ENCODE data around the gene ELMOD3.
"Not testable (repeated sequence)": the region's sequence is repeated elsewhere in the genome, so short reads cannot be mapped to it uniquely, and the experiment has no call there.

The ELMOD3 gene

GRCh38 chr2:85354286-85355072, at the start of gene ELMOD3, which contains the start of gene RETSAT:
TSS of gene ELMOD3 (plus strand) at chr2:85354769. CDS start at chr2:85357199, 2,430 bp downstream.
TSS of gene RETSAT (minus strand) at chr2:85354528. CDS start at chr2:85354507, 21 bp downstream.
- peak; percentile 99 for DNase-seq

DNA sequence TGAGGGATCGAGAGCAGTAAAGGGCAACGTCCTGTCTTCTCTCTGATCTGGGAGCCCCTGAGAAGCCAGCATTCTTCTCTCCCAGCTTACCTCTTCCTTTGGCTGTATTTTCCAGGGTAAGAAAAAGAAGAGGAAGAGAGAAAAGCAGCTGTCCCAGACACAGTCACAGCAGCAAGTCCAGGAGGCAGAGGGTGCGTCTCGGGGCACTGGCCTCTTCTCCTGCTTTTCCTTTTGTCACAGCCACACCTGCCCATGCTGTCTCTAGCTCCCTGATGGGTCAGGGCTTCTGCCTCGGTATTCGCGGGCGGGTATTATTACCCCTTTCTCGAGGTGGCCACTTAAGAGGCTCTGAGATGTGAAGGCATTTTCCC, 47.1 kb upstream of the ELMOD3 start:
- DNase-seq, result no peak

GRCh38 chr2:85308201-85308600, 46.4 kb upstream of the ELMOD3 start:
- DNase-seq, result no peak

DNA sequence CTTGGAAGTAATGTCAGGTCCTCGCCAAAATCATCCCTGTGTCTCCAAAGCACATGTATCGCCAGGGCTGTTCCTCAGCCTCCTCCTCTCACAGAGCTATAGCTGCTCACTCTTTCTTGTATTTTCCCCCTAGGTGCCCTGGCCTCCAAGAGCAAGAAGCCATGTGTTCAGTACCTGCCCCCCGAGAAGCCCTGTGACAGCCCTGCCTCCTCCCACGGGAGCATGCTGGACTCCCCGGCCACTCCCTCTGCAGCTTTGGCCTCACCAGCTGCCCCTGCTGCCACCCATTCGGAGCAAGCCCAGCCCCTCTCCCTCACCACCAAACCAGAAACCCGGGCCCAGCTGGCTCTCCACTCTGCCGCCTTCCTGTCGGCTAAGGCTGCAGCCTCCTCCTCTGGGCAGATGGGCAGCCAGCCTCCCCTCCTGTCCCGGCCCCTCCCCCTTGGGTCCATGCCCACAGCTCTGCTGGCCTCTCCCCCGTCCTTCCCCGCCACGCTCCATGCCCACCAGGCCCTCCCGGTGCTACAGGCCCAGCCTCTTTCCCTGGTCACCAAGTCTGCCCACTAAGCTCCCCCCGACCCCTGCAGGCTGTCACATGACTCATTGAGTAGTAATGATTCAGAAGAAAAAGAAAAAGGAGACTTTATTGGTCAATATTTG, 45.5 kb upstream of the ELMOD3 start:
- peak; percentile 67 for DNase-seq

DNA sequence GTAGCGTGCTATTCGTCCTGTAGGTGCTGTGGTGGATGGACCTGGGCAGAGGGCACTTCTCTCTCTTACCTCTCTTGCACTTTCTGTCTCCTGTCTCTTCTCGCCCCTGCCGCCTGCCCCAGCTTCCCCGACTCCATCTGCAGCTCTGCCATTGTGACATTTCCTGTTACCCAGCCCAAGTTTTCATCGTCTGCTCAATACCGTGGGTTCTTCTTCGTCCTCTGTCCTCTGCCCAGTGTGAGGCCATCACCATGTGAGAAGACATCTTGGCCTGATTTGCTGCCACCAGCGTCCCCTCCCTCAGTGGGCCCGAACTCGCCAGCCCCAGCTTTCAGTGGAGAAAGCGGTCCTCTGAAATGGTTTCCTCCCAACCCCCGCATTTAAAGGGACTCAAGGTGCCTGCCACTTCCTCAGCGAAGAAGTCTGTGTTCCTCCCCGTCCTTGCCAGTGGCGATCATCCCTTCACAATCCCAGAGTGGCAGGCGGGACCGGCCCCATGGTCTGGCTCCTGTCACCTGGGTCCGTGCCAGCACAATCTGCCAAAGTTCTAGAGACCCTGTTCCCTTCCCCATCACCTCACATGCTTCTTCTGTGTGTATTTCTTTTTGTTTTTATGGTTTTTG, 44.8 kb upstream of the ELMOD3 start:
- no peak for DNase-seq

- no peak for DNase-seq
Observed at GRCh38 chr2:85310330-85310729, 44.2 kb upstream of the ELMOD3 start.

- DNase-seq, result no peak
Observed at GRCh38 chr2:85312404-85312803, 42.2 kb upstream of the ELMOD3 start.

GRCh38 chr2:85314884-85315242, 39.7 kb upstream of the ELMOD3 start:
- DNase-seq, result no peak

DNA sequence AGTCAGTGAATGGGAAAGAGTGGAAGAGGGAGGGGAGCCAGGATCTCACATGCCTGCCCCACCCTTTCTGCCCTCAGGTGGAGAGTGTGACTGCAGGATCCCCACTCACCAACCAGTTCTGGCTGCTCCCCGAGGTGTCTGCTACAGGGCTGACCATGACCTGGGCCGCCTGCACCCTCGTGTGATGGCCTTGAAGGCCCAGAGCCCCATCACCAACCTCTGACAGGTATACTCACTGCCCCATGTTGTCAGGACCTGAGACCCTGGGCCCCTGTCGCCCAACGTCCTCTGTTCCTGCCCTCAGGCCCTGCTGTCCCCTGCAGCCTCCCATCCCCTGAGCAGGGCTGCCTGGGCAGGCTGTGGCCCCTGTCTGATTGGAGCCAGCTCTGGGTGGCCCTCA, 38.6 kb upstream of the ELMOD3 start:
- DNase-seq, result not testable (repeated sequence)

GRCh38 chr2:85318222-85319074, 36.1 kb upstream of the ELMOD3 start:
- no peak for DNase-seq

- no peak for DNase-seq
Observed at GRCh38 chr2:85319796-85320195, 34.8 kb upstream of the ELMOD3 start.

GRCh38 chr2:85323351-85323987, 31.1 kb upstream of the ELMOD3 start:
- no peak for DNase-seq

- DNase-seq, result not testable (repeated sequence)
Observed at GRCh38 chr2:85323988-85324367, 30.6 kb upstream of the ELMOD3 start.

DNA sequence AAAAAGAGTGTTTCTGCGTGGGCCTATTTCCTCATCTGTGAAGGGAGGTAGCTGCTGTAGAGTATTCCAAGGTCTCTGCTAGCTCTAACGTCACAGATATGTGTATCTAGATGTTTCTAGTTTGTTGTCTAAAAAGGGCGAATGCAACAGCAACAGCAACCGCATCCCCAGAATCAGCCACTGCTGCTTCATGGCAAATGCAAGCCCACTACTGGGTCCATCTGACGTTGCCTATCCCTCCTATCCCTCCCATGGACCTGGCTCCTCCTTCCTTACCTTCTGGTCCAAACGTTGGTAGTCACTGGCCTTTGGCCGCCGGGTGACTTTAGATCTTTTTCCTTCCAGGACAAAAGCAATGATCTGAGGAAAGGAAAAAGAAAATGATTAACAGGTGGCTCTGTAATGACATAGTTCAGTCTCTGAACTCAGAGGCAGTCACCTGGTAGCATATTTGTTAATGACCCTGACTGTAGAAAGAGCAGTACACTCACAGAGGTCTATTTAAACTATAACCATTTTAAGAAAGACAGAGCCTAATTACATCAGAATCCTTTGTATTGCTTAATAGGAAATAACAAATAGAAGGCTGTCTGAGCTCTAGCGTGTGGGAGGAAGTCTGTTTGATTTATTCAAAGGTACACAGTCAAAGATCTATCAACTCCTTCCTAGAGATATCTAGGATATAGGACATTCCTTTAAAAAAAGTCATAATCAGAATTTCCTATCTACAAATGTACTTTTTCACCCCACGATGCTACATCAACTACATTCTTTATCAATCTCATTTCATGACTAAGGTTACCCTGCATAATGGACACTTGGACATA, 29.7 kb upstream of the ELMOD3 start:
- peak; percentile 31 for DNase-seq

- DNase-seq, result no peak
Observed at GRCh38 chr2:85325466-85325811, 29.1 kb upstream of the ELMOD3 start.

DNA sequence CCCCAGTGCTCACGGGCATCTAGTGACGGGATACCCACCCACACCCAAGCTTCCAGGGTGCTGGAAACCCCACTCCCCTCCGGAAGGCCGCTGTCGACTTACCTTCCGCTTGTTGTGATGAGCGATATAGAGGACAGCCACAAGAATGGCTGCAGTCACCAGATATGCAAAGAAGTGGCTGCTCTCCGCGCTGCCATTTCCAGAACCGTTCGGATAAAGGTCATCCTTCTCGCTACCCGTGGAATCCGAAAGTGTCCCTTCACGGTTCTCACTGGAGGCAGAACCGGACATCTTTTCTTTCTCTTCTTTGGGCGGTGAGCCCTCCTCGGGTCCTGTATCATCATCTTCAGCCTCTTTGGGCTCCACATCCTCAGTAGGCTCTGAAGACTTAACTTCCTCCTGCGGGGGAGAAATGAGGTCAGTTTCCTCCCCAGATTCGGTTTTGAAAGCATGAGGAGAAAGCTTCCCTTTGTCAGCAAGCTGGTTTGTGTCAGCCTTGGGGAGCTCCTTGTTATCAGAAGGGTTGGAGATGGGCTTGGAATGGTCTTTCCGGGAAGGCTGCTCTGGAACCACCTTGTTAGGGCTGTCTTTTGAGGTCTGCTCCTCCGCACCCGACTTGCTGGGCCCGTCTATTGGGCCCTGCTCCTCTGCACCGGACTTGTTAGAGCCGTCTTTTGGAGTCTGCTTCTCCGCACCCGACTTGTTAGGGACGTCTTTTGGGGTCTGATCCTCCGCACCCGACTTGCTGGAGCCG, 28.0 kb upstream of the ELMOD3 start:
- no peak for DNase-seq

DNA sequence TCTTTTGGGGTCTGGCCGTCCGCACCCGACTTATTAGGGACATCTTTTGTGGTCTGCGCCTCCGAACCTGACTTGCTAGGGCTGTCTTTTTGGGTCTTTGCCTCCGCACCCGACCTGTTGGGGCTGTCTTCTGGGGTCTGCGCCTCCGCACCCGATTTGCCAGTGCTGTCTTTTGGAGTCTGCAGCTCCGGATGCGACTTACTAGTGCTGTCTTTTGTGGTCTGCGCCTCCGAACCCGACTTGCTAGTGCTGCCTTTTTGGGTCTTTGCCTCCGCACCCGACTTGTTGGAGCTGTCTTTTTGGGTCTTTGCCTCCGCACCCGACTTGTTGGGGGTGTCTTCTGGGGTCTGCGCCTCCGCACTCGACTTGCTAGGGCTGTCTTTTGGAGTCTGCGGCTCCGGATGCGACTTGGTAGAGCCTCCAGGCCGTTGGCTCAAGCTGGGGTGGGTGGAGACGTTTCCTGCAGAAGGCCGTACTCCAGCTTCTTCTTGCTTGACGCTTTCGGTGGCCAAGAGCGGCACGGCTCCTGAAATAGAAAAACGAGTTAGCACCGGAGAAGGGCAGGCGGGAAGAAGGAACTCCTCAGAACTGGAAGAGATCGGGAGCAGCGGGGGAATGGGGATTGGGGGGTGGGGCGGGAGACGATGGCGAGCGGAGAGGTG, 27.3 kb upstream of the ELMOD3 start:
- DNase-seq, result peak; percentile 43

GRCh38 chr2:85327822-85328617, 26.5 kb upstream of the ELMOD3 start, which contains the start of gene TGOLN2:
TSS of gene TGOLN2 (minus strand) at chr2:85327989. CDS start at chr2:85327962, 27 bp downstream.
- peak; percentile 94 for DNase-seq

DNA sequence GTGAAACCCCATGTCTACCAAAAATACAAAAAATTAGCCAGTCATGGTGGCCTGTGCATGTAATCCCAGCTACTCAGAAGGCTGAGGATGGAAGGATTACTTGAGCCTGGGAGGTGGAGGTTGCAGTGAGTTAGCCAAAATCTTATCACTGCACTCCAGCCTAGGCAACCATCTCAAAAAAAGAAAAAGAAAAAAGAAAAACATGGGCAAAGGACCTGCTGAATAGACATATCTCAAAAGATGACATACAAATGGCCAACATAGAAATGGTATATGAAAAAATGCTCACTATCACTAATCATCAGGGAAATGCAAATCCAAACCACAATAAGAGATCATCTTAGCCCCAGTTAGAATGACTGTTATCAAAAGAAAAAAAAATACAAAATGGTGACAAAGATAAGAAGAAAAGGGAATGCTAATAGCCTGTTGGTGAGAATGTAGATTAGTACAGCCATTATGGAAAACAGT, 25.4 kb upstream of the ELMOD3 start:
- no peak for DNase-seq

Data from NCI-H146 (cell line).